A549 (cell line): ENCODE measurements around the gene ARID1B. TPM values are rescaled to one million over a fixed set of nuclear protein-coding genes. Genes with fewer than 3 reads are reported as not detected.

Source experiments
- ATAC-seq, 2 experiments: fragments of 200-7000 bp in 1 of 2; fragments of >200 bp in 1 of 2; cut with Nextera tagmentation in 1 of 2; cut with Tn5 transposase in 1 of 2; 3 replicates each; pipeline versions ENCODE4 v1.8.0 to v1.9.1; 2018 to 2020; ENCODE audit warnings: mild to moderate bottlenecking in 1 of 2, moderate library complexity in 1 of 2
- CTCF ChIA-PET: fragments of 300-600 bp; sonication (Branson Sonifier 250); formaldehyde crosslinking; extraction: SDS; loops from one replicate; lab custom pipeline; 2021; ENCODE audit warnings: antibody characterized with exemption, inconsistent platforms; lab: Yijun Ruan, JAX
- POLR2A ChIA-PET: fragments of 350-600 bp; formaldehyde crosslinking; extraction: SDS; loops from one replicate; lab custom pipeline; 2021; ENCODE audit warnings: antibody characterized with exemption, inconsistent platforms; lab: Yijun Ruan, JAX
- DNase-seq, 2 experiments: peaks; one replicate each; pipeline versions ENCODE4 v3.0.0 to v3.0.0-alpha.2; 2011 to 2016; ENCODE audit warnings: low read depth in 1 of 2, low spot score in 1 of 2
- FAIRE-seq: peaks from 2 replicates; lab custom pipeline; 2011; peaks lifted over from hg19 to GRCh38; lab: Jason Lieb, UNC
- H3K27ac ChIP-seq, 2 experiments: fragments of >200 bp; sonication (Bioruptor Twin); formaldehyde crosslinking; 3 replicates each; pipeline ENCODE4 v1.5.1; 2016 to 2017
- H3K4me1 ChIP-seq: fragments of >200 bp; sonication (Bioruptor Twin); formaldehyde crosslinking; 3 replicates; pipeline ENCODE4 v1.6.1; 2016
- H3K4me2 ChIP-seq: fragments of >200 bp; sonication (Bioruptor Twin); formaldehyde crosslinking; 3 replicates; pipeline ENCODE4 v1.6.1; 2016
- H3K4me3 ChIP-seq: fragments of >200 bp; sonication (Bioruptor Twin); formaldehyde crosslinking; 3 replicates; pipeline ENCODE4 v1.5.1; 2016
- H3K9me3 ChIP-seq: fragments of >200 bp; sonication (Bioruptor Twin); formaldehyde crosslinking; 3 replicates; pipeline ENCODE4 v1.6.1; 2016
- BHLHE40 ChIP-seq: IDR thresholded peaks from 2 replicates; pipeline ENCODE4 v1.6.1; 2012; ENCODE audit warnings: low read depth, low read length, inconsistent platforms
- CEBPB ChIP-seq, 2 experiments: fragments of >200 bp in 1 of 2; sonication (Bioruptor Twin) in 1 of 2; formaldehyde crosslinking in 1 of 2; IDR thresholded peaks; 2 replicates each; pipeline ENCODE4 v1.6.1; 2012 to 2016
- CTCF ChIP-seq: fragments of >200 bp; sonication (Bioruptor Twin); formaldehyde crosslinking; IDR thresholded peaks from 3 replicates; pipeline ENCODE4 v1.5.1; 2016
- E2F6 ChIP-seq: IDR thresholded peaks from 2 replicates; pipeline ENCODE4 v1.6.1; 2012; ENCODE audit warnings: low read depth, borderline replicate concordance
- GATA3 ChIP-seq: IDR thresholded peaks from 2 replicates; pipeline ENCODE4 v1.6.1; 2012; ENCODE audit warnings: borderline replicate concordance
- HEYL ChIP-seq: fragments of 250-450 bp; sonication (Bioruptor Pico); IDR thresholded peaks from 2 replicates; pipeline ENCODE4 v1.8.0; 2021; ENCODE audit warnings: mild to moderate bottlenecking, moderate library complexity
- HMGXB4 ChIP-seq: fragments of 250-450 bp; sonication (Bioruptor Pico); IDR thresholded peaks from 2 replicates; pipeline ENCODE4 v1.5.0; 2021; ENCODE audit warnings: mild to moderate bottlenecking, moderate library complexity, borderline replicate concordance
- HOXB13 ChIP-seq: fragments of 250-450 bp; sonication (Bioruptor Pico); IDR thresholded peaks from 2 replicates; pipeline ENCODE4 v1.5.0; 2020; ENCODE audit warnings: low read depth, mild to moderate bottlenecking, moderate library complexity
- HOXB5 ChIP-seq: fragments of 250-450 bp; sonication (Bioruptor Pico); IDR thresholded peaks from 2 replicates; pipeline ENCODE4 v1.5.0; 2020; ENCODE audit warnings: mild to moderate bottlenecking, moderate library complexity
- JUN ChIP-seq, 2 experiments: fragments of >200 bp; sonication (Bioruptor Twin); formaldehyde crosslinking; IDR thresholded peaks; 2 replicates in 1 of 2; 3 replicates in 1 of 2; pipeline ENCODE4 v1.6.1; 2016 to 2017
- JUNB ChIP-seq: fragments of >200 bp; sonication (Bioruptor Twin); formaldehyde crosslinking; IDR thresholded peaks from 2 replicates; pipeline ENCODE4 v1.6.1; 2016
- NPAS2 ChIP-seq: fragments of 250-450 bp; sonication (Bioruptor Pico); IDR thresholded peaks from 2 replicates; pipeline ENCODE4 v1.8.0; 2022; ENCODE audit warnings: mild to moderate bottlenecking, moderate library complexity, borderline replicate concordance
- POLR2AphosphoS2 ChIP-seq: conservative IDR thresholded peaks from 2 replicates; pipeline ENCODE4 v1.6.1; 2012; ENCODE audit warnings: low read length, improper control_type of control experiment, inconsistent platforms
- RAD21 ChIP-seq, 2 experiments: fragments of >200 bp in 1 of 2; sonication (Bioruptor Twin) in 1 of 2; formaldehyde crosslinking in 1 of 2; IDR thresholded peaks in 1 of 2; conservative IDR thresholded peaks in 1 of 2; 2 replicates in 1 of 2; 3 replicates in 1 of 2; pipeline ENCODE4 v1.6.1; 2012 to 2018; ENCODE audit warnings: inconsistent platforms in 1 of 2
- RARB ChIP-seq: fragments of 250-450 bp; sonication (Bioruptor Pico); IDR thresholded peaks from 2 replicates; pipeline ENCODE4 v1.8.0; 2021; ENCODE audit warnings: mild to moderate bottlenecking, moderate library complexity
- RCOR1 ChIP-seq: fragments of 150-350 bp; IDR thresholded peaks from 2 replicates; pipeline ENCODE4 v1.6.1; 2014; ENCODE audit warnings: antibody characterized with exemption, low read length, low read depth
- SMC3 ChIP-seq: fragments of >200 bp; sonication (Bioruptor Twin); formaldehyde crosslinking; IDR thresholded peaks from 3 replicates; pipeline ENCODE4 v1.6.1; 2018; ENCODE audit warnings: inconsistent platforms
- TFCP2L1 ChIP-seq: fragments of 250-450 bp; sonication (Bioruptor Pico); IDR thresholded peaks from 2 replicates; pipeline ENCODE4 v1.5.0; 2021; ENCODE audit warnings: mild to moderate bottlenecking
- ZC3H11A ChIP-seq: fragments of 450-650 bp; IDR thresholded peaks from 2 replicates; pipeline ENCODE4 v1.6.1; 2014; ENCODE audit warnings: antibody characterized with exemption, mild to moderate bottlenecking
- ZFP36 ChIP-seq: fragments of 450-650 bp; IDR thresholded peaks from 2 replicates; pipeline ENCODE4 v1.6.1; 2014; ENCODE audit warnings: borderline replicate concordance; ENCODE audit not compliant: partially characterized antibody
- WGBS: methylation state at CpG from one replicate; pipeline ENCODE4 v1.1.6; 2017; ENCODE audit errors: missing lambda C conversion rate; 5-methylcytosine and 5-hydroxymethylcytosine counted together
- polyA plus RNA-seq, 4 experiments: library from polyadenylated mRNA; depleted of rRNA in 3 of 4; stranded (reverse); fragments of >200 nt; fragmentation: RNase III in 1 of 4; extraction: RNeasy Plus Mini Kit Qiagen cat#74134 plus additional on column Dnase treatment in 1 of 4; gene quantifications; 2 replicates in 3 of 4; 3 replicates in 1 of 4; pipeline ENCODE4 v1.2.3, GENCODE V29; 2011 to 2017
- TF ChIP-seq, protein P1 (sequence below): fragments of 450-650 bp; IDR thresholded peaks from 2 replicates; pipeline ENCODE4 v1.6.1; 2014; ENCODE audit warnings: antibody characterized with exemption
- TF ChIP-seq, protein P2 (sequence below): fragments of 250-450 bp; sonication (Bioruptor Pico); IDR thresholded peaks from 2 replicates; pipeline ENCODE4 v1.5.0; 2020; ENCODE audit warnings: low read depth, mild to moderate bottlenecking, moderate library complexity
- TF ChIP-seq, protein P3 (sequence below): IDR thresholded peaks from 2 replicates; pipeline ENCODE4 v1.6.1; 2012

ARID1B gene
- polyA plus RNA-seq, 2 of the 4 experiments (the other 2 are of a cell fraction) = 13.5 to 16.3 TPM

DNA sequence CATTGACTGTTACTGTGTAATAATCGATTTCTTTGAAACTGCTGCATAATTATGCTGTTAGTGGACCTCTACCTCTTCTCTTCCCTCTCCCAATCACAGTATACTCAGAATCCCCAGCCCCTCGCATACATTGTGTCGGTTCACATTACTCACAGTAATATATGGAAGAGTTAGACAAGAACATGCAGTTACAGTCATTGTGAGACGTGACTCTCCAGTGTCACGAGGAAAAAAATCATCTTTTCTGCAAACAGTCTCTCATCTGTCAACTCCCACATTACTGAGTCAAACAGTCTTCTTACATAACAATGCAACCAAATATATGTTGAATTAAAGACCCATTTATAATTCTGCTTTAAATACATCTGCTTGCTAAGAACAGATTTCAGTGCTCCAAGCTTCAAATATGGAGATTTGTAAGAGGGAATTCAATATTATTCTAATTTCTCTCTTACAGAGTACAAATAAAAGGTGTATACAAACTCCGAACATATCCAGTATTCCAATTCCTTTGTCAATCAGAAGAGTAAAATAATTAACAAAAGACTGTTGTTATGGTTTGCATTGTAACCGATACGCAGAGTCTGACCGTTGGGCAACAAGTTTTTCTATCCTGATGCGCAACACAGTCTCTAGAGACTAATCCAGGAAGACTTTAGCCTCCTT, 432.8 kb downstream of the ARID1B start (continued):
- TF ChIP-seq HMGXB4 (CRISPR knock-in tag) (no peak), JUN (IDR thresholded peaks at IDR 0.05) (no peak), POLR2AphosphoS2 (no peak), SMC3 (no peak), HOXB5 (no peak), RAD21 (conservative IDR thresholded peaks at IDR 0.05 in 1 of 2, IDR thresholded peaks at IDR 0.05 in 1 of 2) (no peak)
- TF ChIP-seq, protein P1, sequence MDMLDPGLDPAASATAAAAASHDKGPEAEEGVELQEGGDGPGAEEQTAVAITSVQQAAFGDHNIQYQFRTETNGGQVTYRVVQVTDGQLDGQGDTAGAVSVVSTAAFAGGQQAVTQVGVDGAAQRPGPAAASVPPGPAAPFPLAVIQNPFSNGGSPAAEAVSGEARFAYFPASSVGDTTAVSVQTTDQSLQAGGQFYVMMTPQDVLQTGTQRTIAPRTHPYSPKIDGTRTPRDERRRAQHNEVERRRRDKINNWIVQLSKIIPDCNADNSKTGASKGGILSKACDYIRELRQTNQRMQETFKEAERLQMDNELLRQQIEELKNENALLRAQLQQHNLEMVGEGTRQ = no peak
- TF ChIP-seq, protein P2, sequence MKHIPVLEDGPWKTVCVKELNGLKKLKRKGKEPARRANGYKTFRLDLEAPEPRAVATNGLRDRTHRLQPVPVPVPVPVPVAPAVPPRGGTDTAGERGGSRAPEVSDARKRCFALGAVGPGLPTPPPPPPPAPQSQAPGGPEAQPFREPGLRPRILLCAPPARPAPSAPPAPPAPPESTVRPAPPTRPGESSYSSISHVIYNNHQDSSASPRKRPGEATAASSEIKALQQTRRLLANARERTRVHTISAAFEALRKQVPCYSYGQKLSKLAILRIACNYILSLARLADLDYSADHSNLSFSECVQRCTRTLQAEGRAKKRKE = no peak

DNA sequence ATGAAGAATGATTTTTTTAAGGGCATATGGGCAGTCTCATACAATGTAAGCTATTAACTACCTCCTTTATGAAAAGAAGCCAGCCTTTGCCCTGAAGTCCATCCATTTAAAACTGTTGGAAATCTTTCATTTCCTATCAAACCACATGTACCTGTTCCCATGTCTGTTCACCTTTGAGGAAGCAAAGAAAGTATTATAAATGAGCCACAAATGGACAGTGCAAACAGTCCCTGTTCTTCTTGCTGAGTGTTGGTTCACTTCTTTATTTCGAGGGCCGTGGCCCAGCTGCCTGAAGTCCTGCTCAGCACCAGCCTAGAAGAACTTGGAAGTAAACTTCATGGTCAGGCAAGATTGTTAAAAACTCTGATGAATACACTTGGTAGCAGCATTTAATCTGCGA, 433.8 kb downstream of the ARID1B start:
- ATAC-seq (no peak), FAIRE-seq (no peak), DNase-seq (no peak)
- ChIA-PET CTCF (interaction anchor here (0.6 to 1.7 kb wide), 3 partner anchors 10 to 1844 kb away, joined by 3 to 5 read pairs (median 3); no protein-coding TSS in a partner anchor), POLR2A (no interaction called here)
- no peak overlapping the region for H3K4me3 ChIP-seq
- H3K4me2 ChIP-seq = no peak overlapping the region
- no peak for TF ChIP-seq HEYL (CRISPR knock-in tag)
- no peak for TF ChIP-seq CTCF
- TF ChIP-seq TFCP2L1 (CRISPR knock-in tag) = no peak
- TF ChIP-seq, protein P1 = no peak
- no peak for TF ChIP-seq RCOR1
- no peak for TF ChIP-seq RAD21 (conservative IDR thresholded peaks at IDR 0.05 in 1 of 2, IDR thresholded peaks at IDR 0.05 in 1 of 2)
- no peak for TF ChIP-seq E2F6
- TF ChIP-seq, protein P3, sequence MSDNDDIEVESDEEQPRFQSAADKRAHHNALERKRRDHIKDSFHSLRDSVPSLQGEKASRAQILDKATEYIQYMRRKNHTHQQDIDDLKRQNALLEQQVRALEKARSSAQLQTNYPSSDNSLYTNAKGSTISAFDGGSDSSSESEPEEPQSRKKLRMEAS = no peak
- TF ChIP-seq JUNB = no peak
- TF ChIP-seq HOXB13 = no peak
- no peak for TF ChIP-seq NPAS2 (CRISPR knock-in tag)
- TF ChIP-seq ZC3H11A = no peak
- TF ChIP-seq GATA3 = no peak
- no peak for TF ChIP-seq RARB (CRISPR knock-in tag)
- no peak for TF ChIP-seq CEBPB (IDR thresholded peaks at IDR 0.05)
- TF ChIP-seq BHLHE40 = no peak
- no peak for TF ChIP-seq ZFP36
- H3K27ac ChIP-seq = no peak overlapping the region
- 94% methylated on average over 3 of the region's 3 CpGs for WGBS
- no peaks in the 10 kb centered on the region for H3K4me1 ChIP-seq
- no peaks in the 10 kb centered on the region for H3K9me3 ChIP-seq
